Suprapubic skin (tissue), 4 donors: ENCODE results near the gene GLE1.

Experiments
- EP300 ChIP-seq: sonication (generic); formaldehyde crosslinking; IDR thresholded peaks from one replicate; pipeline ENCODE4 v1.6.1; 2017; ENCODE audit warnings: antibody characterized with exemption
- POLR2A ChIP-seq, 2 donors: fragments of 450-650 bp; IDR thresholded peaks; one replicate each; pipeline ENCODE4 v1.6.1; 2017; ENCODE audit warnings: antibody characterized with exemption in 2 of 2, mild to moderate bottlenecking in 2 of 2, moderate library complexity in 2 of 2
- POLR2AphosphoS5 ChIP-seq, 3 donors: sonication (generic); formaldehyde crosslinking; IDR thresholded peaks; one replicate each; pipeline ENCODE4 v1.6.1; 2017; ENCODE audit warnings: antibody characterized with exemption in 3 of 3
- TF ChIP-seq, protein P1 (sequence below), 2 donors: fragments of 200-600 bp in 1 of 2; fragments of 450-650 bp in 1 of 2; sonication (generic) in 1 of 2; IDR thresholded peaks; one replicate each; pipeline ENCODE4 v1.5.1; 2016 to 2019; ENCODE audit warnings: antibody characterized with exemption in 2 of 2, mild to moderate bottlenecking in 1 of 2, moderate library complexity in 1 of 2

DNA sequence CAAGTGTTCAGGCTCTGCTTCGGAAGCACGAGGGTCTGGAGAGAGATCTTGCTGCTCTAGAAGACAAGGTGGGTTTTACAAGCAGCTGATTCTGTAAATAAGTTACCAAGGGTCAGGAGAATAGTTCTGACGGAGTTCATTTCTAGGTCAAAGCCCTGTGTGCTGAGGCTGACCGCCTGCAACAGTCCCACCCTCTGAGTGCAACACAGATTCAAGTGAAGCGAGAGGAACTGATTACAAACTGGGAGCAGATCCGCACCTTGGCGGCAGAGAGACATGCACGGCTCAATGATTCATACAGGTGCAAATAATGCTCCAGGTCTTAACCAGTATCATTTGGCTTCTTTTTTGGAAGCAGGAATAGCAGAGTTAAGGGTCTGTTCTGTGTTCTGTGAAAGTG, 72.7 kb downstream of the GLE1 start:
- TF ChIP-seq, protein P1, sequence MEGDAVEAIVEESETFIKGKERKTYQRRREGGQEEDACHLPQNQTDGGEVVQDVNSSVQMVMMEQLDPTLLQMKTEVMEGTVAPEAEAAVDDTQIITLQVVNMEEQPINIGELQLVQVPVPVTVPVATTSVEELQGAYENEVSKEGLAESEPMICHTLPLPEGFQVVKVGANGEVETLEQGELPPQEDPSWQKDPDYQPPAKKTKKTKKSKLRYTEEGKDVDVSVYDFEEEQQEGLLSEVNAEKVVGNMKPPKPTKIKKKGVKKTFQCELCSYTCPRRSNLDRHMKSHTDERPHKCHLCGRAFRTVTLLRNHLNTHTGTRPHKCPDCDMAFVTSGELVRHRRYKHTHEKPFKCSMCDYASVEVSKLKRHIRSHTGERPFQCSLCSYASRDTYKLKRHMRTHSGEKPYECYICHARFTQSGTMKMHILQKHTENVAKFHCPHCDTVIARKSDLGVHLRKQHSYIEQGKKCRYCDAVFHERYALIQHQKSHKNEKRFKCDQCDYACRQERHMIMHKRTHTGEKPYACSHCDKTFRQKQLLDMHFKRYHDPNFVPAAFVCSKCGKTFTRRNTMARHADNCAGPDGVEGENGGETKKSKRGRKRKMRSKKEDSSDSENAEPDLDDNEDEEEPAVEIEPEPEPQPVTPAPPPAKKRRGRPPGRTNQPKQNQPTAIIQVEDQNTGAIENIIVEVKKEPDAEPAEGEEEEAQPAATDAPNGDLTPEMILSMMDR (IDR thresholded peaks at IDR 0.05) = no peak
- TF ChIP-seq POLR2A (IDR thresholded peaks at IDR 0.05) = no peak
- no peak for TF ChIP-seq POLR2AphosphoS5 (IDR thresholded peaks at IDR 0.05)
- TF ChIP-seq EP300 = no peak
